Testis (tissue), 2 donors: Measurements from ENCODE around the gene SDK1.

Experiments used
- CTCF ChIP-seq, 3 experiments: fragments of 450-650 bp in 2 of 3; fragments of 200-600 bp in 1 of 3; sonication (generic) in 1 of 3; IDR thresholded peaks; one replicate each; pipeline ENCODE4 v1.5.1; 2016 to 2019; ENCODE audit warnings: antibody characterized with exemption in 3 of 3, mild to moderate bottlenecking in 2 of 3, moderate library complexity in 1 of 3
- POLR2A ChIP-seq: fragments of 450-650 bp; IDR thresholded peaks from one replicate; pipeline ENCODE4 v1.6.1; 2017; ENCODE audit warnings: antibody characterized with exemption, mild to moderate bottlenecking, moderate library complexity

DNA sequence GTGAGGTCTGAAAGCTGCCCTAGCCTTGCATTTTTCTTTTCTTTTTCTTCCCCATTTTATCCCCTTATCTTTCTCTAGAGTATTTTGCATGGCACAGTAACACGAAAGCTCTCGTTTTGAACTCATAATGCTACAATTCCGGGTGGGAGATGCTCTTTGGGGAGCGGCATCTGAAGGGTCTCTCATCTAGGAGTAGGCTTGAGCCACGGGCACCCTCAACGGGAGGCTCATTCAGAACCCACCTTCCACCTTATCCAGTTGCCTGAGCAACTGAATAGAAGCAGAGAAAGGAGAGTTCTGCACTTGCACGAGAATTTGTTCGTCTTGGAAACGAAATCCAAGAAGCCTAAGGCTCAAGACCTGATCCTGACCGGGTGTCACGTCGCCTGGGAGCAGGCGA, 777.5 kb downstream of the SDK1 start:
- TF ChIP-seq CTCF (IDR thresholded peaks at IDR 0.05) (no peak), POLR2A (no peak)
